Bronchus fibroblast of lung (primary cell): ENCODE data around the gene SLC37A3. TPM values are rescaled to one million over a fixed set of nuclear protein-coding genes. Genes with fewer than 3 reads are reported as not detected.

Experiments used
- total RNA-seq: library from RNA; depleted of rRNA; stranded (reverse); fragments of >200 nt; gene quantifications from 2 replicates; pipeline ENCODE4 v1.2.3, GENCODE V29; 2015

The SLC37A3 gene, protein sequence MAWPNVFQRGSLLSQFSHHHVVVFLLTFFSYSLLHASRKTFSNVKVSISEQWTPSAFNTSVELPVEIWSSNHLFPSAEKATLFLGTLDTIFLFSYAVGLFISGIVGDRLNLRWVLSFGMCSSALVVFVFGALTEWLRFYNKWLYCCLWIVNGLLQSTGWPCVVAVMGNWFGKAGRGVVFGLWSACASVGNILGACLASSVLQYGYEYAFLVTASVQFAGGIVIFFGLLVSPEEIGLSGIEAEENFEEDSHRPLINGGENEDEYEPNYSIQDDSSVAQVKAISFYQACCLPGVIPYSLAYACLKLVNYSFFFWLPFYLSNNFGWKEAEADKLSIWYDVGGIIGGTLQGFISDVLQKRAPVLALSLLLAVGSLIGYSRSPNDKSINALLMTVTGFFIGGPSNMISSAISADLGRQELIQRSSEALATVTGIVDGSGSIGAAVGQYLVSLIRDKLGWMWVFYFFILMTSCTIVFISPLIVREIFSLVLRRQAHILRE
- total RNA-seq, result 23.2 and 29.1 TPM in 2 replicates

DNA sequence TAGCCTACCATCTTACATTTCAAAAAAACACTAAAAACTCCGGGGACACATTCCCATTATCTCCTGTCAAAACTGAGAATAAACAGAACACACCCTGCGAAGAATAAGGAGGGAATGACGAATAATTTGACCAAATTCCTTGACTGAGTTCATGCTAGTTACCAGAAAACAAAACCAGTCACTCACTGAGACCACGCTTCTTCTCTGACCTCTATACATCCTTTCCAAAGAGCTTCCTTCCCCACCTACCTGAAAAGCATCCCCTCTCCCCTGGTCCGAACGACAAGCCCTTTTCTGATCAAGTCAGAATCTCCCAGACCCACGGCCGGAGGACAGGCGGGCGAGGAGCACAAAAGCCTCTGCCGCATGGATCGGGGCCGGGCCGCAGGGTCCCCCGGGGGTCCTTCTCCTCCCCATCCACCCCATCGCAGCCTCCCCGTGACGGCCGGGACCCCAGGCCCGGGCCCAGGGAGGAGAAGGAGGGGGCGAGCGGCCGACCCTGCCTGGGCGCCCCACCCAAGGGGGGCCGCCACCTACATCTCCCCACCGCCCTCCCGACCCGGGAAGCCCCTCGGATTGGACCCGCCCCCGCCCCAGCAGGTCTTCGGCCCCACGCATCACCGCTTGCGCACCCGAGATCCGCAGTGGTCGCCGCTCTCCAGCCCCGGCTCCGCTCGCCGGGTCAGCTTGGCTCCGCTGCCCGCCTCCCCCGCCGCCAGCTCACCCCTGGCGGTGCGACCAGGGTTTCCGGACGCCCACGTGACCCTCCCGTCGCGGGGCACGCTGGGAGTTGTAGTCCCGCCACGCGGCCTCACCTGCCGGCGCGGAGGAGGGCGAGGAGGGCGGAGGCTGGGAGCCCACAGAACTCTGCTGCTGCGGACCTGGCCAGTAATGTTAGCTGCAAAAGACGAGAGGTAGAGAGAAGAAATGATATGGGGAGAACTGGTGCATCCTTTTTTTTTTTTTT is at the start of gene SLC37A3:
SLC37A3 (minus strand) TSS at position 747 of the 967 bp plus-strand sequence. CDS start 16,004 bp downstream, outside the sequence.

DNA sequence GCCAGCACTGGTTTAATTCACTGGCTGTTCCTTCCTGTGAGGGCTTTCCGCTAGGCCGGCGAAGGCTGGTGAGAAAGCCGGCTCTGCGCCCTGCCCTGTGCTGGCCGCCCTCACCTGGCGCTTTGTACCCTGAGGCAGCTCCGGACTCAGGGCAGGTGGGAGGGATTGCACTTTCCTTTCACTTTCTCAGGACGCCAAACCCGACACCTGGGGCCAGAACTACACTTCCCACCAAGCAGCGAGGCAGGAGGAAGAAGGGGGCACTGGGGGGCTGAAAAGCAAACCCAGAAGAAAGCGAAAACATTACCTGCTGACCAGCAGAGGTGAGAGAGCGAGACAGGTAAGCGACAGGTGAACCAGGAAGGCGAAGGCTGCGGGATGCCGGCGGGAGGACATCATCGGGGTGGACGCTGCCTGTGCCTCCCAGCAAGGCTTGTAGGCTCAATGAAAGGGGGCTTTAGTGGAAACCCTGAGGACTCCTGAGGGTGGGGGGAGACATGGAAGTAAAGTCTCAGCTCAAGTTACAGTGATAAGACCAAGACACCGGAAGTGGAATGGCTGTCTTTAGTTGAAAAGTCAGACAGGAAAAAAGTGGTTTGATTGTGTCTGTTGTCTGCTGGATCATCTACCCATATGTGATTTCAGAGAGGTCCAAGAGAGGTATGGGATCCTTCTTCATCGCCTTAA is 5.7 kb upstream of the SLC37A3 start, which contains the start of gene RAB19:
RAB19 (plus strand) TSS at position 181 of the 687 bp plus-strand sequence. CDS start 3,589 bp downstream, outside the sequence.

Other genes starting within 250 kb of the SLC37A3 start
- gene KDM7A, start 221.5 kb downstream of the SLC37A3 start, total RNA-seq, result 0.67 and 0.89 TPM in 2 replicates
- not detected in 2 replicates for gene RAB19, start 5.5 kb upstream of the SLC37A3 start, total RNA-seq
- 38.4 and 38.7 TPM in 2 replicates for gene MKRN1, start 81.0 kb upstream of the SLC37A3 start, total RNA-seq
- gene DENND2A, start 242.3 kb upstream of the SLC37A3 start, total RNA-seq, result 3.2 and 4.3 TPM in 2 replicates